ENCODE data around the gene TUG1. TPM values are rescaled to one million over a fixed set of nuclear protein-coding genes. Genes with fewer than 3 reads are reported as not detected.

Gene TUG1
- polyA plus RNA-seq, 1 of the 3 experiments (the other 2 are of a cell fraction) = 46.8 TPM

- POLR2A ChIA-PET = no interaction called here
These were observed 20.4 kb downstream of the TUG1 start for GRCh38 chr22:30989474-30989873.

More at GRCh38 chr22:30989474-30989873, 20.4 kb downstream of the TUG1 start:
- H3K27ac ChIP-seq (ENCODE audit: low read depth in 2 of 2, low read length in 1 of 2) = no peak overlapping the region
- H3K79me2 ChIP-seq (ENCODE audit: insufficient read depth) = no peaks in the 10 kb centered on the region
- no peaks in the 10 kb centered on the region for H3K36me3 ChIP-seq (replicated peaks in 1 of 2; ENCODE audit: control insufficient read depth in 1 of 2, insufficient read depth in 2 of 2, low read length in 1 of 2)
- no peaks in the 10 kb centered on the region for H4K20me1 ChIP-seq (ENCODE audit: insufficient read depth)
- no peaks in the 10 kb centered on the region for H3F3A ChIP-seq (replicated peaks; ENCODE audit: insufficient read depth)
- H3K4me2 ChIP-seq = no peak overlapping the region
- TF ChIP-seq MAX (IDR thresholded peaks at IDR 0.05; ENCODE audit: low read depth) (no peak), FOSL2 (IDR thresholded peaks at IDR 0.05; ENCODE audit: borderline replicate concordance, low read depth) (no peak), MEF2A (IDR thresholded peaks at IDR 0.05; ENCODE audit: borderline replicate concordance, low read depth) (no peak), RAD21 (IDR thresholded peaks at IDR 0.05; ENCODE audit: low read length) (no peak), NRF1 (IDR thresholded peaks at IDR 0.05; ENCODE audit: low read depth, low read length) (no peak), EP300 (IDR thresholded peaks at IDR 0.05; ENCODE audit: borderline replicate concordance in 1 of 2, low read depth in 1 of 2, low read length in 1 of 2) (no peak), REST (IDR thresholded peaks at IDR 0.05; ENCODE audit: low read depth, low read length) (no peak), POLR2AphosphoS5 (IDR thresholded peaks at IDR 0.05; ENCODE audit: low read depth, low read length) (no peak), NFIC (IDR thresholded peaks at IDR 0.05; ENCODE audit: borderline replicate concordance) (no peak), IRF3 (IDR thresholded peaks at IDR 0.05; ENCODE audit: low read depth, low read length) (no peak), RCOR1 (IDR thresholded peaks at IDR 0.05; ENCODE audit: low read length) (no peak), SMC3 (IDR thresholded peaks at IDR 0.05; ENCODE audit: low read depth, low read length) (no peak), CHD2 (IDR thresholded peaks at IDR 0.05; ENCODE audit: low read length, partially characterized antibody) (no peak), TEAD4 (IDR thresholded peaks at IDR 0.05; ENCODE audit: borderline replicate concordance, insufficient read depth) (no peak), MXI1 (IDR thresholded peaks at IDR 0.05; ENCODE audit: low read depth, low read length) (no peak), GATA2 (CRISPR knock-in tag; IDR thresholded peaks at IDR 0.05) (no peak)
- no peaks in the 10 kb centered on the region for H3K9me3 ChIP-seq
- H3K4me3 ChIP-seq (ENCODE audit: low read depth in 2 of 2, low read length in 1 of 2) = no peak overlapping the region
- no peaks in the 10 kb centered on the region for H3K4me1 ChIP-seq (ENCODE audit: control insufficient read depth in 1 of 2, insufficient read depth in 2 of 2, low read depth in 1 of 2, low read length in 1 of 2)
- H3K9ac ChIP-seq = no peak overlapping the region
- CTCF ChIA-PET = no interaction called here
- no peak overlapping the region for H2AFZ ChIP-seq (ENCODE audit: low read depth)
- DNase-seq = no peak
- no peaks in the 10 kb centered on the region for H3K27me3 ChIP-seq (ENCODE audit: insufficient read depth)
- H3K9me2 ChIP-seq = no peaks in the 10 kb centered on the region
